ENCODE results near the gene SDF4. TPM values are rescaled to one million over a fixed set of nuclear protein-coding genes. Genes with fewer than 3 reads are reported as not detected.

The SDF4 gene
- total RNA-seq, 2 experiments from 2014 or later, result 81.5 to 87.5 TPM

- TF ChIP-seq, protein P1, sequence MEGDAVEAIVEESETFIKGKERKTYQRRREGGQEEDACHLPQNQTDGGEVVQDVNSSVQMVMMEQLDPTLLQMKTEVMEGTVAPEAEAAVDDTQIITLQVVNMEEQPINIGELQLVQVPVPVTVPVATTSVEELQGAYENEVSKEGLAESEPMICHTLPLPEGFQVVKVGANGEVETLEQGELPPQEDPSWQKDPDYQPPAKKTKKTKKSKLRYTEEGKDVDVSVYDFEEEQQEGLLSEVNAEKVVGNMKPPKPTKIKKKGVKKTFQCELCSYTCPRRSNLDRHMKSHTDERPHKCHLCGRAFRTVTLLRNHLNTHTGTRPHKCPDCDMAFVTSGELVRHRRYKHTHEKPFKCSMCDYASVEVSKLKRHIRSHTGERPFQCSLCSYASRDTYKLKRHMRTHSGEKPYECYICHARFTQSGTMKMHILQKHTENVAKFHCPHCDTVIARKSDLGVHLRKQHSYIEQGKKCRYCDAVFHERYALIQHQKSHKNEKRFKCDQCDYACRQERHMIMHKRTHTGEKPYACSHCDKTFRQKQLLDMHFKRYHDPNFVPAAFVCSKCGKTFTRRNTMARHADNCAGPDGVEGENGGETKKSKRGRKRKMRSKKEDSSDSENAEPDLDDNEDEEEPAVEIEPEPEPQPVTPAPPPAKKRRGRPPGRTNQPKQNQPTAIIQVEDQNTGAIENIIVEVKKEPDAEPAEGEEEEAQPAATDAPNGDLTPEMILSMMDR (IDR thresholded peaks at IDR 0.05), result no peak
- no peak overlapping the region for H3K27ac Mint-ChIP-seq
- ATAC-seq, result no peak
- DNase-seq, result no peak
- no peak overlapping the region for H3K4me3 Mint-ChIP-seq
- H3K27me3 Mint-ChIP-seq, result no peaks in the 10 kb centered on the region
- H3K9me3 Mint-ChIP-seq, result no peaks in the 10 kb centered on the region
- intact Hi-C loops (cut with micrococcal nuclease), result no loop called here
- ChIA-PET CTCF (interaction anchor here (2.1 kb wide), 1 partner anchor 117 kb away, joined by 6 read pairs; no protein-coding TSS in a partner anchor), POLR2A (interaction anchor here (0.6 to 1.6 kb wide), 3 partner anchors 9 to 136 kb away, joined by 3 to 4 read pairs (median 3); partner anchors contain the start of gene AURKAIP1)
- peaks cover 5% of the 10 kb centered on the region for H3K4me1 Mint-ChIP-seq (ENCODE audit: low read depth)
- peaks cover 3% of the 10 kb centered on the region for H3K36me3 Mint-ChIP-seq (ENCODE audit: low read depth)
Measured at GRCh38 chr1:1239227-1239613, 7.4 kb upstream of the SDF4 start.

GRCh38 chr1:1238702-1239178, 6.9 kb upstream of the SDF4 start:
- intact Hi-C loops (cut with micrococcal nuclease), result no loop called here
- ChIA-PET CTCF (interaction anchor here (1.0 kb wide), 1 partner anchor 12 kb away, joined by 3 read pairs; no protein-coding TSS in a partner anchor), POLR2A (interaction anchor here (0.6 to 1.6 kb wide), 2 partner anchors 9 to 12 kb away, joined by 3 read pairs; no protein-coding TSS in a partner anchor)
- H3K9me3 Mint-ChIP-seq, result no peaks in the 10 kb centered on the region
- H3K4me3 Mint-ChIP-seq, result no peak overlapping the region
- TF ChIP-seq, protein P1 (IDR thresholded peaks at IDR 0.05), result no peak
- H3K4me1 Mint-ChIP-seq (ENCODE audit: low read depth), result peaks cover 10% of the 10 kb centered on the region
- DNase-seq (no peak), ATAC-seq (no peak)
- H3K36me3 Mint-ChIP-seq (ENCODE audit: low read depth), result peaks cover 8% of the 10 kb centered on the region
- H3K27ac Mint-ChIP-seq, result no peak overlapping the region
- H3K27me3 Mint-ChIP-seq, result no peaks in the 10 kb centered on the region

DNA sequence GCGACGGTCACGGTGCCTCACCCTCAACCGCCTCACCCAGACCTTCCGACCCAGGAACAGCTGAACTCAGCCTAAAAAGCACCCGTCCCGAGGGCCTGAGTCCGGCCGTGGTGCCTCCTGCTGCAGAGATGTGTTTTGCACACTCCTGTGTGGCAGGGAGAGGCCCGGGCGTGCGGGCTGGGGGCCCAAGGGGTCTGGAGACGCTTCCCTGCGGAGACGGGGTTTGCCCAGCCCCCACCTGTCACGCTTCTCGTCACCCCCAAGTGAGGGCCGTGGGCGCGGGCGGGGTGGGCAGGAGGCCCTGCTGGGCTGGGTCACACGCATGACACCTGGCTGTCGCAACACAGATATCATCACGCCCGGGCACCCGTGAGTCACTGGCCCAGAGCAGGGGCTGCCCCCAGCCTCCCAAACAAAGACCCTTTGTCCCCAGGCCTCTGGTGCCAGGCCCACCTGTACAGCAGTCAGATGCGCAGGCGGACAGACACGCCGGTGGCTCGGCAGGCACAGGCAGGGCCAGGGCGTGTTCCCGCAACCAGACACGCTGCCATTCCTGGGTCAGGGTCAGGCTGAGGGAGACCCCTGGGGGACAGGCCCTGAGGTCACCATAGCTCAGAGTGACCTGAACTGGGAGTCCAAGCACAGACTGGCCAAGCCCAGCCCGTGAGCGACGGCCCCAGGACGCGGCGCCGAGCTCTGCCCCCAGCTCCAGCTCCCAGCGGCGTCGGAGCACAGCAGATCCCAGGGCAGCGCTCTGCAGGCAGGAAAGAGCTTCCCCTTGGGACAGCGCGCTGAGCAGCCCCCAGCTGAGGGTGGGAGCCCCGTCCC, 6.3 kb upstream of the SDF4 start:
- Mint-ChIP-seq H3K27me3 (no peaks in the 10 kb centered on the region), H3K9me3 (no peaks in the 10 kb centered on the region), H3K4me3 (no peak overlapping the region), H3K4me1 (ENCODE audit: low read depth) (peaks cover 14% of the 10 kb centered on the region), H3K36me3 (ENCODE audit: low read depth) (peaks cover 12% of the 10 kb centered on the region), H3K27ac (no peak overlapping the region)
- ChIA-PET CTCF (interaction anchor here (1.0 kb wide), 2 partner anchors 13 to 116 kb away, joined by 3 read pairs; no protein-coding TSS in a partner anchor), POLR2A (interaction anchor here (1.6 kb wide), 1 partner anchor 13 kb away, joined by 3 read pairs; no protein-coding TSS in a partner anchor)
- TF ChIP-seq, protein P1 (IDR thresholded peaks at IDR 0.05), result no peak
- ATAC-seq (no peak), DNase-seq (peak; percentile 30)
- intact Hi-C loops (cut with micrococcal nuclease), result no loop called here

- Mint-ChIP-seq H3K27me3 (no peaks in the 10 kb centered on the region), H3K27ac (no peak overlapping the region), H3K4me3 (no peak overlapping the region), H3K4me1 (ENCODE audit: low read depth) (peaks cover 14% of the 10 kb centered on the region), H3K9me3 (no peaks in the 10 kb centered on the region), H3K36me3 (ENCODE audit: low read depth) (peaks cover 12% of the 10 kb centered on the region)
- ATAC-seq, result no peak
- intact Hi-C loops (cut with micrococcal nuclease), result no loop called here
- CTCF ChIA-PET, result interaction anchor here (1.0 to 1.3 kb wide), 2 partner anchors 14 to 115 kb away, joined by 3 to 4 read pairs; no protein-coding TSS in a partner anchor
- TF ChIP-seq, protein P1 (IDR thresholded peaks at IDR 0.05), result no peak
- POLR2A ChIA-PET, result interaction anchor here (0.5 to 0.7 kb wide), 2 partner anchors 13 to 24 kb away, joined by 3 read pairs; partner anchors contain the start of gene TNFRSF4
- no peak for DNase-seq
Measured at GRCh38 chr1:1236945-1237873, 5.4 kb upstream of the SDF4 start.

Data from activated CD8-positive, alpha-beta T cell treated with anti-CD3 and anti-CD28 coated beads for 36 hours (primary cell).